ENCODE measurements around the gene TYSND1.
"Not testable (repeated sequence)": the region's sequence is repeated elsewhere in the genome, so short reads cannot be mapped to it uniquely, and the experiment has no call there.

Gene TYSND1

DNA sequence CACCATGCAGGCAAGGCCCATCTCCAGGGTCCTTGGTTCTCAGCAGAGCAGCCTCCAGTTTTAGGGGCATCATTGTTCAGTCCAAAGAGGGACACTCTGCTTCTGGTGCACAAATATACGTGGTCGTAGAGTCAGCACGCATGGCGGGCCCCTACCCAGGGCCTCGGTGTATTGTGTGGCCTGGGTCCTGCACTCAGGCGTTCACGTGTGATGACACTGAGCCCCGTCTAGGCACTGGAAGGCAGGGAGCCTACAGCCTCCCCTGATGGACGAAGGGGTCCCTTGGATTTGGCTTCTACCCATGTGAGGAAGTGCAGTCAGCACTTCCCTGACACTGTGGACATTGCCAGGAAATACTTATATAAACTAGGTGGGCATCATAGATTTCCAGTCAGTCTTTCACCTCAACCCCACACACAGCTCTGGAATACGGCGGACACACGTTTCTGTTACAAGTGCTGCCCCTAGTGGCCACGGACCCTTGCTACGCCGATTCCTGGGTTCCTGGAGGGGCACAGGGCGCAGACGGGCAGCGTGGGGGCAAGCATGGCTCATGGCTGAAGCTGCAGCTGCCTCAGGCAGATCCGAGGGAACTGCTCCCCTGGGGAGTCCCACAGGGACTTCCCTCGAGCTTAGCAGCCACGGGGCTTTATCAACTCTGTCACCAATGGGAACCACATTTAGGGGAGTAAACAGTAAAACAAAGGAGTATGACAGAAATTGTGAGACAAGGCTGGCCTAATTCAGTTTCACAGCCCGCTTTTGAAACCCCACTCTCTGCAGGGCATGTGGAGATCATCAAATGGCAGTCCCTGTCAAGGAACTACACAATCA lies 39.3 kb downstream of the TYSND1 start:
- DNase-seq: no peak

DNA sequence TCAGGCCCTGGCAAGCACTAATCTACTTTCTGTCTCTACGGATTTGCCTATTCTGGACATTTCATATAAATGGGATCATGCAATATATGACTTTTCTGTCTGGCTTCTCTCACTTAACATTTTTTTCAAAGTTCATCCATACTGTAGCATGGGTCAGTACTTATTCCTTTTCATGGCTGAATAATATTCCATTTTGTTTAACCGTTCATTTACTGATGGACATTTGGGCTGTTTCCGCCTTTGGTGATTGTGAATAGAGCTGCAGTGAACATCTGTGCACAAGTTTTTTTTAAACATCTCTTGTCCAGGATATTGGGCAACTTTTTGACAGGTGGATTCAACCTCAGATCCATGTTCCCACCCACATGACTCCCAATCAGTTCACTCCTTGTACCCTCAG lies 44.8 kb downstream of the TYSND1 start:
- no peak for DNase-seq

DNA sequence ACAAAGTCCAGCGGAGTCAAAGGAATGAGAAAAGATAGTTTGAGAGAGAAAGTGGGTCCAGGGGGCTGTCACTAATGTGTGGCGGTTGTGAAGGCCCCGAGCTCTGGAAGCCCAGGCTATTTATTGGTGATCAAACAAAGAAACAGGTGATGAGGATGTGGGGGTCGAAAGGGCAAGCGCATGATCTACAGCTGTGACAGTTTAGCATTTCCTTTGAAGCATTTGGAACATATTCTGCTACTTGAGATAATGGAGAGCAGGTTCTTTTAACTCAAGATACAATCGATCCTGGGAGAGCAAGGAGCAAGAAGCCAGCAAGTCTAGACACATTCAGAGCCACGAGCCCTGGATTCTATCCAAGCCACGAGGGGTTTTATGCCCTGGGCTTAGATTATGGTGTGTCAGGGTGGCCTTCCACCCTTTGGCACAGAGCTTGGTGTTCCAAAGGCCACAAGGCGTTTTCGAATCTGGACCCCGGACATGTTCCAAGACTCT lies 45.4 kb downstream of the TYSND1 start:
- DNase-seq: not testable (repeated sequence)

DNA sequence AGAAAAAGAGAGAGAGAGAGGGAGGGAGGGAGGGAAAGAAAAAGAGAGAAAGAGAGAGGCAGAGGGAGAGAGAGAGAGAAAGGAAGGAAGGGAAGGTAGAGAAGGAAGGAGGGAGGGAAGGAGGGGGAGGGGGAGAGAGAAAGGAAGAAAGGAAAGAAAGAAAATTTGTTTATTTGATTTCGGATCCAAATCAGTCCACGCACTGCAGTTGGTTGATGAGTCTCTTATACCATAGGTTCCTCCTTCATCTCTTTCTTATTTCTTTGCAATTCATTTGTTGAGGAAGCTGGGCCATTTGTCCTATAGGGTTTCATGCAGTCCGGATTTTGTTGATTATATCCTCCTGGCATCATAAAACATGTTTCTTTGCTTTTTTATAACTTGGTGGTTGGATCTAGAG lies 48.2 kb downstream of the TYSND1 start:
- DNase-seq: no peak

DNA sequence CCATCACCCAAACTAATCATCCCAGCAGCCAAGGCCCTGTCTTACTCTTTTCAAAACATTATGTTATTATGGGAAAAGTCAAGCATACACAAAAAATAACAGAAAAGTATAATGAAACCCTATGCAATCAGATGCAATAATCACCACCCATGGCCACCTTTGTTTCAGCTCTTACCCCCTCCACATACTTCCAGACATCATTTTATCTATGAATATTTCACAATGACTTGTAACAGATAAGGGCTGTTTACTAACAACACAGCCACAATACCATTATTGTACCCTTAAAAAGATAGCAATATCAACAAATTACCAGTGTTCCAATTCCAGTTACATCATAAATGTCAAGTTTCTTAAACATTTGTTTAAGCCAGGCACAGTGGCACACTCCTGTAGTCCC lies 49.0 kb downstream of the TYSND1 start:
- no peak for DNase-seq

DNA sequence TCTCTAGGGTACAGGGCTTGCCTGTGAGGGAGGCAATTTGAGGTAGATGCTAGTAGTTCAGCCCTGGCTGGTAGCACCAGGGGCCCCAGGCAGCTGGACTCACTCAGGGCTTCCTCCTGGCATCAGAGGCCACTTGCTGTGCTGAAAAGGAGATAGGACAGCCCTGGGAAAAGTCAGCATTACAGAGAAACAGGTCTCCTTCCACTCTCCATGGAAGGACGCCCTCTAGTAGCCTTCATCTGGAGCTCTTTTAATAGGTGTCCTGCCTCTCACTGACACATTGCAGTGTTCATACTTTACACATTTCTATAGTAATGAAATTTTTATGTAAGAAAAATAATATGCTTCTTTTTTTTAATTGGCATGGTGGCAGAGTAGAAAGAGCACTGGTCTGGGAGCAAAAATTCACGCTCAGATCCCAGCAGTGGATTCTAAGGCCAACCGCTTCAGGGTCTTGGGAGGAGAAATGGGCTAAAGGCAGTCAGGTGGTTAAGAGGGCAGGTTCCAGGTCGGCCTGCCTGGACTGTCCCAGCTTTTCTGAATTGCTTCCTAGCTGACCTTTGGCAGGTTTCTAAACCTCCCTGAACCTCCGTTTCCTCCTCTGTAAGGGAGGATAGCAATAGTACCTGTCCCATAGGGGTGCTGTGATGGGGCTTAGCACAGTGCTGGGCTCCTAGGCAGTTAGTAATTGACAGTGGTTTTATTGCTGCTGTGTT lies 49.6 kb downstream of the TYSND1 start:
- no peak for DNase-seq

DNA sequence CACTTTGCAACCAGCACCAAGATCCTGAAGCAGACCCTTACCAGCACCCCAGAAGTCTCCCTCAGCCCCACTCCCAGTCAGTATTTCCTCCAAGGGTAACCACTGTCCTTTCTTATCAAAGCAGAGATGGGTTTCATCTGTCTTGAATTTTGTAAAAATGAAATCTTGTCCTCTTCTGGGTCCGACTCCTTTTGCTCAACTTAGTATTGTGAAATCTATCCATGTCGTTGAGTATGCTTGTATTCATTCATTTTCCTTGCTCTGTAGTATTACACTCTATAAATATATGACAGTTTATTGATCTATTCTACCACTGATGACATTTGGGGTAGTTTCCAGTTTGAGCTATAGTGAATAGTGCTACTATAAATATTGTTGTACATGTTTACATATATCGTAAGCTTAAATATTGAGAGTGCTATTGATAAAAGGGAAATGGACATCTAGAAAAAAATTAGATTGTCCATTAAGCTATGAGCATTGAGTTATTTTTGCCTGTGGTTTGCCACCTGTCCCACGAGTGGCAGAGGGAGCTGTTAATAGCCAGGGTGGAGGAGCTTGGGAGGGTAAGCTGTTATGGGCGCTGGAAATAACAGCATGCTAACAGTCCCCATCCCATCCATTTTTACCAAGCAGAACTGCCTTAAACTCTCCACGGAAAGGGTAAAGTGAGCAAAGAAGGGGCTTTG lies 50.3 kb downstream of the TYSND1 start:
- no peak for DNase-seq

DNA sequence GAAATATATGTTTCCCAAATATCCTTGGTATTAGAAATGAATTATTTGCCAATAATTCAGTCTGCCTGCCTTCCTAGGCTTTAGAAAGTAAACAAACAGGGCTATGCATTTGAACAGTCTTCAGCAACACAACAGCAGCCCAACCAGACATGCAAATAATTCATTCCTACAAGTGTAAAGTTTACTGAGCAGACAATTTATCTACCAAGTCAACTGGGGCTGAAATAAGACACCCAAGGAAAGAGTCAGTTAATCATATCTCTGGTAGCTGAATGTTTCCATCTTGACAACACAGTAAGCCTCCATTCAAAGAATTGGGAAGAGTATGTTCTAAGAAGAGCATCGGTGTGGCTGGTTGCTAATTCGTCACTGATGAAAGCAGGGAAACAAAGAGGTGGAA lies 52.2 kb downstream of the TYSND1 start:
- DNase-seq: no peak

DNA sequence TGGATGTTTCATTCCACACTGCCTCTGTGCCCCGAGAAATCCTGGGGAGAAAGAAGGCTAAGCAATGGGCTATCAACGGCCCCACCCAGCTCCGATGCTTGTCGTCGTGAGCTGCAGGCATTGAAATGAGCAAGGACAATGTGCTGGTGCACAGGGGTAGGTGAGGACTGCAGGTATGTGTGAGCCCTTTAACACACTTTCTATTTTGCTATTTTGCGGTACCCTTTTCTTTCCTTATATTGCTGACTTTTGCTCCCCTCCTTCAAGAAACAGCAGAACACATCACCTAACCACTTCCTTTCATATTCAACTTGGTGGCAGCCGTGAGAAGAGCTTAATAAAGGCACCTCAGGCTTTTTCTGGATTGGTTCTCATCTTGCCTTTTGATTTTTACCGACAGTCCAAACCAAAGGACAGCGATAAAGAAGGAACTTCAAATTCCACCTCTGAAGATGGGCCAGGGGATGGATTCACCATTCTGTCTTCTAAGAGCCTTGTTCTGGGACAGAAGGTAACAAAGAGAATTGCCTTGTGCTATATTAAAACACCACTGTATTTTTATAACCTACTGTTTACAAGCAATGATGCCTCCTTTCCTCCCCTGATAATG lies 53.1 kb downstream of the TYSND1 start:
- no peak for DNase-seq

DNA sequence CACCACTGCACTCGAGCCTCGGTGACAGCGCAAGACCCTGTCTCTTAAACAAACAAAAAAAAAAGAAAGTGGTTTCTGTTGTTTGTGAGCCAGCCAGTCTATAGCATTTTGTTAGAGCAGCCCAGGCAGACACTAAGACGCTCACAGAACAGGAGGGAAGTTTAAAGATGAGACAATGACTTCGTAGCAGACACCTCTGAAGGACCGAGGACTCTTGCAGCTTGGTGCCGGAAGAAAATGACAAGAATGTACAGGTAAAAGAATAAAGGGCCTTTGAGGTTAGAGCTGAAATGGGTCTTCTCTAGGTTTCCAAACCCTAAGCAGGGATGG lies 54.1 kb downstream of the TYSND1 start:
- no peak for DNase-seq

DNA sequence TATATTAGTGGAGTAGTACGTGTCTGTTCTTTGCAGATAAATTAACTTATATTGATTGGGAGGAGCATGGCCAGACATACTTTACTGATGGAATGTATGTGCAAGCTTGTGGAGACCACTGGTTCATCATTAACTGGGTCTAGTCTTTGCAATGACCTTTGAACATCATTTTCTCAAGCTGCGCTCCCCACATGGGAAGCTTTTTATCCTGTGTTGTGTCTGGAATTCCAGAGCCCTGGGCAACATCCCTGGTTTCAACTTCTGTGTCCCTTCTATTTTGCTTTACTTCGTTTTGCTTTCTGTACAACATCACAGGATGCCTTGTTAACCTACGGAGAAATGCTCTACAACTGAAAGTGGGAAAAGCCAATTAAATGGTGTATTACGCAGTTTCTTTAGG lies 55.5 kb downstream of the TYSND1 start:
- no peak for DNase-seq

DNA sequence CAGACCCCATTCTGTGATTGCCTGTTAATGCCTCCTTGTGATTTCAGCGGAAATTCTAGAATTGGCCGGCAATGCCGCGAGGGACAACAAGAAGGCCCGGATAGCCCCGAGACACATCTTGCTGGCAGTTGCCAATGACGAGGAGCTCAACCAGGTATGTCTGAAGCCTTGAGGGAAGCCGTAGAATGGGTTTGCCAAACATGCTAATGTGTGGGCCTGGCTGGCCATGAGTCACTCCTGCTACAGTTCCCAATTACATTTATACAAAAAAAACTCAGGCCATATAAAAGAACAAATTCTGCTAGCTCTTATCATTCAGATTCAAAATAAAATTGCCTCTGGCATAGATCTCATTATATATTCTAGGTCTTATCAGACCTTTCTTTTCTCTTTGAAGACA lies 56.5 kb downstream of the TYSND1 start:
- no peak for DNase-seq

DNA sequence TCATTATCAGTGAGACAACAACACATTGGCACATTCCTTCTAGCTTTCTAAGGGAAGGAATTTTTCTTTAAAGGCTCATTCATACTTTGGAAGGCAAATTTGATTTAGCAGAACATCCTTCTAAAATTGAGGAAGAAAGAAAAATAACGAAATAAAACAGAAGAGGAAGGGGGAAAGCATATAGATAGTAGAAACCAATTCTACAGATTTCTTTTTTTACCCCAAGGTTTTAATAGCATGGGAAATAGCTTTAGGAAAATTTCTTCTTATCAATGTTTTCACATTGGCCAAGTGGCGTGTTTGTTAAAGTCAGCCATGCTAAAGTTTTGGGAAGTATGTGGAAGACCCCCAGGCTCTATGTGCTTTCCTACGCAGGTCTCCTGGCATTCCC lies 58.2 kb downstream of the TYSND1 start:
- no peak for DNase-seq
